Ovary (tissue), 3 donors: ENCODE measurements around the gene CD300C.

Experiments
- CTCF ChIP-seq, 3 donors: fragments of 450-650 bp in 2 of 3; fragments of 200-600 bp in 1 of 3; IDR thresholded peaks; one replicate each; pipeline versions ENCODE4 v1.5.1 to v1.8.0; 2016 to 2022; ENCODE audit warnings: antibody characterized with exemption in 3 of 3, mild to moderate bottlenecking in 1 of 3
- EP300 ChIP-seq: sonication (generic); formaldehyde crosslinking; IDR thresholded peaks from one replicate; pipeline ENCODE4 v1.6.1; 2017; ENCODE audit warnings: antibody characterized with exemption
- donor health status: DM: no; HTN: no; CAD: no.

GRCh38 chr17:74567397-74567796 is 21.5 kb upstream of the CD300C start, which contains the start of gene CD300H:
- TF ChIP-seq CTCF (IDR thresholded peaks at IDR 0.05) (no peak), EP300 (no peak)
